T-helper 9 cell (primary cell): ENCODE results near the gene NDUFS2.
"Not testable (repeated sequence)": the region's sequence is repeated elsewhere in the genome, so short reads cannot be mapped to it uniquely, and the experiment has no call there.

Experiments
- DNase-seq: peaks from one replicate; pipeline ENCODE4 v3.0.0-alpha.2; 2020

The NDUFS2 gene

DNA sequence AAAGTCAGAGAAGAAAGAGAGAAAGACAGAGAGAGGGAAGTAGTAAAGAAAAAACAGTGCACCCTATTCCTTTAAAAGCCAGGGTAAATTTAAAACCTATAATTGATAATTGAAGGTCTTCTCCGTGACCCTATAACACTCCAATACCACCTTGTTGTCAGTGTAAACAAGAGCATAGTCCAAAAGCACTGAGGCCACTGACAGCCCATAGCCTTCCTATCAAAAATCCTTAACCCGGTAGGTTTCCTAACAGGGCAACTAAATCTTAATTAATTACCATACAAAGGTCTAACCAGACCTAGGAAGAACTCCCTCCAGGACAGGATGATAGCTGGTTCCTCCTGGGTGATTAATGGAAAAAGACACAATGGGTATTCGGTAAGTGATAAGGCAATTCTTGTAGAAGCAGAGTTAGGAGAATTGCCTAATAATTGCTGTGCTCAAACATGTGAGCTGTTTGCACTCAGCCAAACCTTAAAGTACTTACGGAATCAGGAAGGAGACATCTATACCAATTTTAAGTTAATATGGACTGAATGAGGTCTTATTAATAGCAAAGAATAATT lies 53.9 kb downstream of the NDUFS2 start:
- not testable (repeated sequence) for DNase-seq

DNA sequence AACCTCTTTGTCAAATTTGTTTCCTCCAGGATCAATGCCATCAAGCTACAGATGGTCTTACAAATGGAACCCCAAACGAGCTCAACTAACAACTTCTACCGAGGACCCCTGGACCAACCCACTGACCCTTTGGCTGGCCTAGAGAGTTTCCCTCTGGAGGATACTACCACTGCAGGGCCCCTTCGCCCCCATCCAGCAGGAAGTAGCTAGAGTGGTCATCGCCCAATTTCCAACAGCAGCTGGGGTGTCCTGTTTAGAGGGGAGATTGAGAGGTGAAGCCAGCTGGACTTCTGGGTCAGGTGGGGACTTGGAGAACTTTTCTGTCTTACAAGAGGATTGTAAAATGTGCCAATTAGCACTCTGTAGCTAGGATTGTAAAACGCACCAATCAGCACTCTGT lies 54.9 kb downstream of the NDUFS2 start:
- not testable (repeated sequence) for DNase-seq

DNA sequence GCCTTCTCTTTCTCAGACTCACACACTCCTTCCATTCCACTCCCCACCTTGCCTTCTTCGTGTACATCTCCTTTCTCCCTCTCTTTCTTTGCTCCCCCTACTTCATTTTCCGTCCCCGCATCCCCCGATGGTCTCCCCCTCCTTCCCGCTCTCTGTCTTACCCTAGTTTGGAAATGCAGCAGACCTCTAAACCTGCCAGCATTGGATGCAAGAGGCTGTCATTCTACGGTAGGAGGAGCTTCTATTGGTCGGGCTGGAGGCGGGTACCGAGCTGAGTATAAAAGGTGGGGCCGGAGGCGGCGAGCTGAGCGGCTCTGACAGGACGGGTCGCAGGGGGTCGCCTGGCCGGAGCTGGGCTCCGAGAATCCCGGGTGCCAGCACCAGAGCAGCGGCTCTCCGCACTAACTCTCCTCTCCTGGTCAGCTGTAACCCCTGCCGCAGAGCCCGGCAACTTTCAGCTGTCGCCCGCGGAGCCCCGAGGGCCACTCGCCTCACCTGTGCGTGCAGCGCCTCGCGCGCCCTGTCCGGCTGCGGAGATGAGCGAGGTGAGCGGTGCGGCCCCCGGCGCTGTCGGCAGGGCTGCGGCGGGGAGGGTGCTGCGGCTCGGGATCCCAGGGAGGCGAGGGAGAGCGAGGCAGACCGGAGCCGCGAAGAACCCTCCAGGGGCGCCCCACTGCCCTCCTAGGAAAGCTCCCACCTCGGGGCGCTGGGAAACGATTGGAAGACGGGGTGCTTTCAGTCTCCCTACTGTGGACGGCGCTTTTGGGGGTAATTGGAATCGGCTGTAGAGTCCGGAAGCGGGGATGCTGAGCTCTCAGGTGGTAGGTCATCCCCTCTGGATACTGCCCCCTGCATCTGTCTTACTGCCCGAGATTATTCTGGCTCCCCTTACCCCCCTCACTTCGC lies 56.5 kb downstream of the NDUFS2 start, which contains the start of gene PCP4L1:
TSS of gene PCP4L1 (plus strand) at position 307 of the 906 bp plus-strand sequence. CDS start at position 537, 230 bp downstream.
- DNase-seq: peak; percentile 1

DNA sequence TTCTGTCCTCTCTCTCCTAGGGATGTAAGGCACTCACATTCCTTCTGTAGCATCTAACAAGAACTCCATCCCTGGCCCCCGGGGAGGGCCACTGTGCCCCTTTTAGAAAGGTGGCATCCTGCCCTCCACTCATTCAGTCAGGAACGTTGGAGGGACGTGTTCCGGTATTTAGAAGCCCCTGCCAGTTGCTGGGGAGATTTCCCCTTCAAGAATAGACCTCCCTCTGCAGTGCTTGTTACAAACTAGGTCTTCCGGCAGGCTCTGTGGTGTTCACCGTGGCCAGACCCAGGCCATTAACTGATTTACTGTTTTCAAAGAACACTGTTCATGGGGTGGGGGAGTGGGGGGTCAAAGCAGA lies 57.2 kb downstream of the NDUFS2 start:
- DNase-seq: no peak

DNA sequence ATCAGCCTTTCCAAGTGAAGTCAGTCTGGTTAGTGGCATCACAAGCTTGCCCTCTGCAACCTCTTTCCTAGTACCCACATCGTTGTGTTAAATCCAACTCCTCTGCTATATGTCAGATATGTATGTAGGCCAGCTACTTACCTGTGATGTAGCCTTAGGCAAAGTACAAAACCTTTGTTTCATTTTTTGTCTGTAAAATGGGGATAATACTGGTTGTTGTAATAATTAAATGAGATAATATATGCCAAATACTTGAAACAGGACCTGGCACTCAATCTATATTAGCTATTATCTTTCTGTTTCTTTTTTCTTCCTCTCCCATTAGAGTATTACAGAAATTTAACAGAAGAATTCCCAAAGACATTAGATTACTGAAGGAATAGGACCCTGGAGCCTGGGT lies 57.6 kb downstream of the NDUFS2 start:
- no peak for DNase-seq

DNA sequence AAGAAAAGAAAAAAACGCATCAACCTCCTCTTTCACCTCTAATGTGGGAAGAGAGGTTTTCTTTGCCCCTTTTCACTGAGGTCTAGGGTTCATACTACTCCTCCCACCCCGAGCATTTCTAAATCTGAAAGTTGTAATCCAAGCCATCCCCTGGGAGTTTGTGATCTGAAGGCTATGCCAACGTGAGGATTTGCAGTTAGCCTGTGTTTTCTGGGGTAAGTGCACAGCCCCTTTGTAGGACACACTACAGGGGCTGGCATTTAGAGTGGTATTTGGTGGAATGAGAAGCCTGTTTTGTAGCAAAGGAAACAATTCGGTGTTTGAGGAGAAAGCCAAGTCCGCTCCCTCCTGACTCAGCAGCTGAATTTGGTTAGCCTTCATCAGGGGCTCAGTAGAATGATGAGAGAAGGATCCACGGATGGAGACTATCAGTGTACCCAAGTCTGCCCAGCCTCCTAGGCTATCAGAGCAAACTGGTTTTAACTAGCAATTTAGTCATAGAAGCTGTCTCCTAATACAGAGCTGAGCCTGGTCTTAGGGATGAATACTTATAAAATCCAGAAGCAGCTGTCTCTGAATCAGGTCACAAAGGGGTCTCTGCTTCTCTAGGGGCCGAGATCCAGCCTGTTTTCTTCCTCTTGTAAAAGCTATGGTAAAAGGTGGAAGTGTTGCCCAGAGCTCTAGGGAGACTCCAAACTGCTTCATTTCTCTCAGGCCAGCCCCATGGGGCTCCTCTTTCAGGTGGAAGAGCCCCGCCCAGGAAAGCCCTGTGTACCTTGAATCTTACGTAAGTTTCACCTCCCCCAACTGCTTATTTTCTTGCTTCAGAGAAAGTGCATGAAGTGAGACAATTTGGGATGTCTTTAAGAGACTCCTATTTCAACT lies 58.5 kb downstream of the NDUFS2 start:
- no peak for DNase-seq

DNA sequence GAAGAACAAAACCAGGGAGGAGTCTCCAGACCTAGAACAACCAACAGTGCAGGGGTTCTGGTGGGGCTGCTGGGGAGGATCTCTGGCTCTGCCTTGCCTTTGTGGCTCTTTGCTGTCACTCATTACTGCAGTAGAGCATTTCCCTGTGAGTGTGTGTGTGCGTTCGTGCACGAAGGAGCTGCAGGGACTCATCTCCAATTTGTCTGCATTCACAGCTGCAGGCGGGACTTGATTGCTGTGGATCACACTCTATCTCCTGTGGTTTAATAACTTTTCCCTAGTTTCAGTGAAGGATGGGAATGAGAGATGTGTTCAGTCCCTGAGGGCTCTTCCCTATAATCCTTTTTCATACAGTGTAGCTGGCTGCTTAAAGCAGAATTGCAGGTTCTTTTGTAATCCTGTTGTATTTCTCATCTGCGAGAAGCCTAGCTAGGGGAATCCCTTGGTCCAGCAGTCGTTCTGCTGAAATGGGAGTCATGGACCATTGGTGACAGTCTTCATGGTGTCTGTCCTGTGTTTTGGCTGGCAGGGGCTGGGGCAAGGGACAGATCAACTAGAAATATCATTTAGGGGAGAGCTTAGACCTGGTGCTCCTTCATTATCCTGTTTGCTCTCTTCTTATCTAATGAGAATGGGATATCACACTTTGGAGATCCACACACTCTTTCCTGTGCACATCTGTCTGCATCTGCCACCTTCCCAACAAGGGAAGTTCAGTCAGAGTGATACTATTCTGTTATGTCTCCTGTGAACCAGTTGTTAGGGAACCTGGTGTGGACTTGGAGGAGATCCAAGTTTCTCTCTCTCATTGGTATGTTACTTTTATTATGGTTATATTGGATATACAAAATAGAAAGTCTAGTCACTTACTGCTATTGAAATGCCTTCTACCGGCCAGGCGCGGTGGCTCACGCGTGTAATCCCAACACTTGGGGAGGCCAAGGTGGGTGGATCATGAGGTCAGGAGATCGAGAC lies 59.4 kb downstream of the NDUFS2 start:
- DNase-seq: no peak
